NAMALWA (cell line): ENCODE measurements around the gene HMCN2.

Source experiments
- DNase-seq: peaks from one replicate; pipeline ENCODE4 v3.0.0-alpha.2; 2015; ENCODE audit warnings: low spot score

The HMCN2 gene

GRCh38 chr9:130345897-130346385 is 80.4 kb downstream of the HMCN2 start:
- no peak for DNase-seq

GRCh38 chr9:130346431-130346830 is 80.9 kb downstream of the HMCN2 start:
- no peak for DNase-seq

DNA sequence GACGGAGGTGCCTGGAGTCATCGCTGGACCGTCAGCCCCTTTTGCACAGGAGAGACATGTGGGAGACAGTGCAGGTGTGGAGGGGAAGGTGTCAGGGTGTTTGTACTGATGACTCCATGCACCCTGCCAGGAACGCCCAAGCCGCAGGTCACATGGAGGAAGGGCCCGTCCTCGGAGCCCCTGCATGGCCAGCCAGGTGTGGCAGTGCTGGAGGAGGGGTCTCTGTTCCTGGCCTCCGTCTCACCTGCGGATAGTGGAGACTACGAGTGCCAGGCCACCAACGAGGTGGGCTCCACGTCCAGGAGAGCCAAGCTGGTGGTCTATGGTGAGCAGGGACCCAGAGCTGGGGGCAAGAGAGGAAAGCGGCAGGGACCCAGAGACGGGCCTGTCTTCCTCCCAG is 81.5 kb downstream of the HMCN2 start:
- no peak for DNase-seq

GRCh38 chr9:130347931-130348330 is 82.4 kb downstream of the HMCN2 start:
- no peak for DNase-seq

GRCh38 chr9:130348341-130348740 is 82.8 kb downstream of the HMCN2 start:
- no peak for DNase-seq

GRCh38 chr9:130348881-130349280 is 83.3 kb downstream of the HMCN2 start:
- no peak for DNase-seq

GRCh38 chr9:130349398-130349797 is 83.8 kb downstream of the HMCN2 start:
- no peak for DNase-seq

DNA sequence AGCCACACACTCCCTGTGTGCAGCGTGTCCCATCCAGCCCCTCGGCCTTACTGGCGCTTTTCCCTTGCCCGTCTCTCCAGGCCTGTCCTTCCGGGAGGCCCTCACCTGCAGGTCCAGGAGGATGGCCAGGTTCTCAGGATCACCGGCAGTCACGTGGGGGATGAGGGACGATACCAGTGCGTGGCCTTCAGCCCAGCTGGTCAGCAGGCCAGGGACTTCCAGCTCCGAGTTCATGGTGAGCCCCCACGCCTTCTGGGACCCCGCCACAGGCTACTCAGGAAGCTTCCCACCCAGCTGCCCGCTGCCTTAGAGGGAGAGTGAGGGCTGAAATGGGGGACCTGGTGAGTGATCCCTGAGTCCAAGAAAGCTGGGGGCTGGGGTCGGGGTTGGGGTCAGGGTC is 85.8 kb downstream of the HMCN2 start:
- DNase-seq, result no peak

GRCh38 chr9:130352081-130352480 is 86.5 kb downstream of the HMCN2 start:
- DNase-seq, result no peak

DNA sequence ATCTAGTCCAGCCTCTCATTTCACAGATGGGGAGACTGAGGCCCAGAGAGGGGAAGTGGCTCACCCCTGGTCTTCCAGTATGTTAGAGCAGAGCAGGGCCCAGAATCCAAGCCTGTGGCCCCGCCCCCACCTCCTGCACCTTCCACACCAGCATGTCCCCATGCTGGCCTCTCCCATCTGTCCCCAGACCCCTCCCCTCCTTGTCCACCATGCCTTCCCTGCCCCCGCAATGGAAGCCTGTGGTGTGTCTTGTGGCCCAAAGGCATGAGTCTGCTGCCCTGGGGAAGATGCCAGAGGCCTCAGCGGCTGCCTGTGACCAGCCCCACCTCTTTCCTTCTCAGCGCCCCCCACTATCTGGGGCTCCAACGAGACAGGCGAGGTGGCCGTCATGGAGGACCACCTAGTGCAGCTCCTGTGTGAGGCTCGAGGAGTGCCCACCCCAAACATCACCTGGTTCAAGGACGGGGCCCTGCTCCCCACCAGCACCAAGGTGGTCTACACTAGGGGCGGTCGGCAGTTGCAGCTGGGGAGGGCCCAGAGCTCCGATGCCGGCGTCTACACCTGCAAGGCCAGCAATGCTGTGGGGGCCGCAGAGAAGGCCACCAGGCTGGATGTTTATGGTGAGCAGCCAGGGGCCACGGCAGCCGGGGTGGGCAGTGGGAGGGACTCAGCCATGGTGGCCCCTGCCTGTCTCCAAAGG is 87.2 kb downstream of the HMCN2 start:
- DNase-seq, result no peak

DNA sequence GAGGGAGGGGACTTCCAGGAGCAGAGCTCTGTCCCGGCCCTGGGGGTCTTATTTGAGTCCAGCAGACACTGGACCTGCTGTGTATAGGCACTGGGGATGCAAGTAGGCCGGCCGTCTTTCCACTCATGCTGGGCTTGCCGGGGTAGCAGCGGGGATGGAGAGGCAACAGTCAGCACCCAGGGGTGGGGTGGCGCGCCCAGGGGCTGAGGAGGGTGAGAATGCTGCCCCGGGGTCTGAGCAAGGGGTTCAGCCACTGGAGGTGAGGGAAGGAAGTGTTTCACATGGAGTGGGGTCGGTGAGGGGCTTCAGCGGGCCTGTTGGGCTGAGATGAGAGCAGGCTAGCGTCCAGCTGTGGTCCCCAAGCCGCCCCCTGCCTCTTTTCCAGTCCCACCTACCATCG is 88.8 kb downstream of the HMCN2 start:
- DNase-seq, result no peak

GRCh38 chr9:130354806-130355205 is 89.2 kb downstream of the HMCN2 start:
- DNase-seq, result no peak

GRCh38 chr9:130356033-130356432 is 90.5 kb downstream of the HMCN2 start:
- DNase-seq, result no peak

DNA sequence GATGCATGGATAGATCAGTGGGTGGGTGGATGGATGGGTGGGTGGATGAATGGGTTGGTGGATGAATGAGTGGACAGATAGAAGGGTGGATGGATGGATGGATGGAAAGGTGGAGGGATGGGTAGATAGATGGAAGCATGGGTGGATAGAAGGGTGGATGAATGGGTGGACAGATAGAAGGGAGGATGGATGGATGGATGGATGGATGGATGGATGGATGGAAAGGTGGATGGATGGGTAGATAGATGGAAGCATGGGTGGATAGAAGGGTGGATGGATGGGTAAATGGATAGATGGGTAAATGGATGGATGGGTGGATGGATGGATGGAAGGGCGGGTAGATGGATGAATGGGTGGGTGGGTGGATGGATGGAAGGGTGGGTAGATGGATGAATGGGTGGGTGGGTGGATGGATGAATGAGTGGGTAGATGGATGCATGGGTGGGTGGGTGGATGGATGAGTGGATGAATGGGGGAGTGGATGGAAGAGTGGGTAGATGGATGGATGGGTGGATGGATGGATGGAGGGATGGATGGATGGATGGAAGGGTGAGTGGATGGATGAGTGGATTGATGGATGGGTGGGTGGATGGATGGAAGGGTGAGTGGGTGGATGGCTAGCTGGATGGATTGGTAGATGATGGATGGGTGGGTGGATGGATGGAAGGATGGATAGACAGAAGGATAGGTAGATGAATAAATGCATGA is 91.5 kb downstream of the HMCN2 start:
- DNase-seq, result no peak

- DNase-seq, result no peak
These were observed 93.4 kb downstream of the HMCN2 start for GRCh38 chr9:130358928-130359327.

- no peak for DNase-seq
These were observed 94.3 kb downstream of the HMCN2 start for GRCh38 chr9:130359819-130360218.

- no peak for DNase-seq
These were observed 95.1 kb downstream of the HMCN2 start for GRCh38 chr9:130360672-130361071.

GRCh38 chr9:130361873-130362362 is 96.4 kb downstream of the HMCN2 start:
- no peak for DNase-seq

- no peak for DNase-seq
These were observed 97.1 kb downstream of the HMCN2 start for GRCh38 chr9:130362691-130363090.

- no peak for DNase-seq
These were observed 98.3 kb downstream of the HMCN2 start for GRCh38 chr9:130363755-130364404.

- DNase-seq, result no peak
These were observed 99.2 kb downstream of the HMCN2 start for GRCh38 chr9:130364619-130365322.

GRCh38 chr9:130365323-130365721 is 99.8 kb downstream of the HMCN2 start:
- DNase-seq, result no peak
